Measurements from ENCODE around the gene ADGRL3. TPM values are rescaled to one million over a fixed set of nuclear protein-coding genes. Genes with fewer than 3 reads are reported as not detected.
"Not testable (repeated sequence)": the region's sequence is repeated elsewhere in the genome, so short reads cannot be mapped to it uniquely, and the experiment has no call there.

The ADGRL3 gene
- polyA plus RNA-seq, 3 donors, result 22.2 to 26.3 (median 24.3) TPM

GRCh38 chr4:61752617-61753016 lies 552.5 kb downstream of the ADGRL3 start:
- DNase-seq, result no peak

GRCh38 chr4:61753739-61754138 lies 553.6 kb downstream of the ADGRL3 start:
- DNase-seq, result no peak

- DNase-seq, result not testable (repeated sequence)
Observed at GRCh38 chr4:61756937-61757336, 556.8 kb downstream of the ADGRL3 start.

GRCh38 chr4:61757983-61758382 lies 557.9 kb downstream of the ADGRL3 start:
- not testable (repeated sequence) for DNase-seq

GRCh38 chr4:61758596-61758995 lies 558.5 kb downstream of the ADGRL3 start:
- not testable (repeated sequence) for DNase-seq

- not testable (repeated sequence) for DNase-seq
Observed at GRCh38 chr4:61759245-61759644, 559.1 kb downstream of the ADGRL3 start.

GRCh38 chr4:61759885-61760284 lies 559.8 kb downstream of the ADGRL3 start:
- DNase-seq, result not testable (repeated sequence)

- no peak for DNase-seq
Observed at GRCh38 chr4:61760820-61761219, 560.7 kb downstream of the ADGRL3 start.

GRCh38 chr4:61762722-61763627 lies 562.8 kb downstream of the ADGRL3 start:
- no peak for DNase-seq

GRCh38 chr4:61763682-61764081 lies 563.6 kb downstream of the ADGRL3 start:
- DNase-seq, result no peak

- not testable (repeated sequence) for DNase-seq
Observed at GRCh38 chr4:61764090-61764489, 564.0 kb downstream of the ADGRL3 start.

GRCh38 chr4:61769444-61770167 lies 569.5 kb downstream of the ADGRL3 start:
- DNase-seq, result not testable (repeated sequence)

GRCh38 chr4:61770456-61770855 lies 570.3 kb downstream of the ADGRL3 start:
- DNase-seq, result no peak

GRCh38 chr4:61771056-61771455 lies 570.9 kb downstream of the ADGRL3 start:
- no peak for DNase-seq

- DNase-seq, result no peak
Observed at GRCh38 chr4:61772126-61772525, 572.0 kb downstream of the ADGRL3 start.

GRCh38 chr4:61773655-61774245 lies 573.6 kb downstream of the ADGRL3 start:
- no peak for DNase-seq

GRCh38 chr4:61782133-61782532 lies 582.0 kb downstream of the ADGRL3 start:
- no peak for DNase-seq

GRCh38 chr4:61783050-61783449 lies 582.9 kb downstream of the ADGRL3 start:
- no peak for DNase-seq

GRCh38 chr4:61785761-61786160 lies 585.6 kb downstream of the ADGRL3 start:
- no peak for DNase-seq

- DNase-seq, result no peak
Observed at GRCh38 chr4:61786211-61786610, 586.1 kb downstream of the ADGRL3 start.

- DNase-seq, result no peak
Observed at GRCh38 chr4:61795998-61796397, 595.9 kb downstream of the ADGRL3 start.

- DNase-seq, result no peak
Observed at GRCh38 chr4:61799794-61800193, 599.7 kb downstream of the ADGRL3 start.

GRCh38 chr4:61805227-61805626 lies 605.1 kb downstream of the ADGRL3 start:
- no peak for DNase-seq

Data from renal pelvis (tissue), 4 donors.